ENCODE measurements around the gene DOK6. TPM values are rescaled to one million over a fixed set of nuclear protein-coding genes. Genes with fewer than 3 reads are reported as not detected.

The DOK6 gene
- total RNA-seq, 2 experiments from 2014 or later = not detected

DNA sequence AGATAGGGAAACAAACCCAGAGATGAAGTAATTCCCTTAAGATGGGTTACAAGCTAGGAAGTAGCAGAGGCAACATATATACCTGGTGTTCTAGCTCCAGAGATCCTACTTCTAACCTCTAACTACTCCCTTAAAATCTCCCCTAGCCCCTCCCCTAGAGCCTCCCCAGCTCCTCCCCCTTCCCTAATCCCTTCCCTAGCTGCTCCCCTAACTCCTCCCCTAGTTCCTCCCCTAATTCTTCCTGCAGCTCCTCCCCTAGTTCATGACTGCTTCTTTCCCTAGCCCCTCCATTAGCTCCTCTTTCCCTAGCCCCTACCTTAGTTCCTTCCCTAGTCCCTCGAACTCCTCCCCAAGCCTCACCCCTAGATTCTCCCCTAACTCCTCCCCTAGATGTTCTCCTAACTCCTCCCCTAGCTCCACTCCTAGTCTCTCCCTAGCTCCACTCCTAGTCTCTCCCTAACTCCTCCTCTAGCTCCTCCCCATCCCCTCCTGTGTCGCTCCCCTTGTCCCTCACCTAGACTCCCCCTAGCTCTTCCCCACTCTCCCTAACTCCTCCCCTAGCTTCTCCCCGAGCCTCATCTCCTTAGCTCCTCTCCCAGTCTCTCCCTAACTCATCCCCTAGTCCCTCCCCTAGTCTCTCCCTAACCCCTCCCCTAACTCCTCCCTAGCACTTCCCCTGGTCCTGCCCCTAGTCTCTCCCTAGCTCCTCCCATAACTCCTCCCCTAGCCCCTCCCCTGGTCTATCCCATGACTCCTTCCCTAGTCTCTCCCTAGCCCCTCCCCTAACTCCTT lies 438.1 kb downstream of the DOK6 start:
- H3K27ac Mint-ChIP-seq = no peak overlapping the region
- ChIA-PET POLR2A (interaction anchor here (0.6 to 1.3 kb wide), 3 partner anchors 9 to 118 kb away, joined by 3 to 4 read pairs (median 3); no protein-coding TSS in a partner anchor), CTCF (no interaction called here)
- peaks cover 44% of the 10 kb centered on the region for H3K36me3 Mint-ChIP-seq (ENCODE audit: low read depth)
- Histone ChIP-seq H3K9me3 (ENCODE audit: control insufficient read depth in 1 of 2, insufficient read depth in 1 of 2, low read length in 2 of 2) (no peaks in the 10 kb centered on the region), H3K36me3 (ENCODE audit: insufficient read depth, low read length) (peaks cover 2% of the 10 kb centered on the region), H3K4me1 (ENCODE audit: insufficient read depth, low read length) (no peaks in the 10 kb centered on the region), H3K4me3 (ENCODE audit: low read length) (no peak overlapping the region), H3K27ac (ENCODE audit: low read depth in 1 of 2, low read length in 2 of 2) (no peak overlapping the region), H3K27me3 (ENCODE audit: control insufficient read depth in 1 of 2, insufficient read depth in 2 of 2, low read length in 2 of 2) (no peaks in the 10 kb centered on the region)
- intact Hi-C loops (cut with DNase I, micrococcal nuclease) = no loop called here
- H3K4me3 Mint-ChIP-seq = no peak overlapping the region
- H3K9me3 Mint-ChIP-seq = no peaks in the 10 kb centered on the region
- no peaks in the 10 kb centered on the region for H3K4me1 Mint-ChIP-seq (ENCODE audit: low read depth)
- peak in 1 of 14 experiments; percentile 22 for DNase-seq
- no peak for ATAC-seq (ENCODE audit: poor library complexity)
- no peak for TF ChIP-seq CTCF (IDR thresholded peaks at IDR 0.05)
- H3K27me3 Mint-ChIP-seq = no peaks in the 10 kb centered on the region

GRCh38 chr18:69839497-69839896 lies 438.8 kb downstream of the DOK6 start:
- no peak for ATAC-seq (ENCODE audit: poor library complexity)
- no peak for DNase-seq
- Mint-ChIP-seq H3K27ac (no peak overlapping the region), H3K36me3 (ENCODE audit: low read depth) (peaks cover 39% of the 10 kb centered on the region), H3K4me1 (ENCODE audit: low read depth) (no peaks in the 10 kb centered on the region), H3K4me3 (no peak overlapping the region), H3K9me3 (no peaks in the 10 kb centered on the region), H3K27me3 (no peaks in the 10 kb centered on the region)
- TF ChIP-seq CTCF (IDR thresholded peaks at IDR 0.05) = no peak
- CTCF ChIA-PET = no interaction called here
- no peaks in the 10 kb centered on the region for H3K9me3 ChIP-seq (ENCODE audit: control insufficient read depth in 1 of 2, insufficient read depth in 1 of 2, low read length in 2 of 2)
- no peaks in the 10 kb centered on the region for H3K4me1 ChIP-seq (ENCODE audit: insufficient read depth, low read length)
- POLR2A ChIA-PET = no interaction called here
- H3K36me3 ChIP-seq (ENCODE audit: insufficient read depth, low read length) = peaks cover 2% of the 10 kb centered on the region
- no peaks in the 10 kb centered on the region for H3K27me3 ChIP-seq (ENCODE audit: control insufficient read depth in 1 of 2, insufficient read depth in 2 of 2, low read length in 2 of 2)
- intact Hi-C loops (cut with DNase I, micrococcal nuclease) = no loop called here
- H3K4me3 ChIP-seq (ENCODE audit: low read length) = no peak overlapping the region
- H3K27ac ChIP-seq (ENCODE audit: low read depth in 1 of 2, low read length in 2 of 2) = no peak overlapping the region

GRCh38 chr18:69840001-69840400 lies 439.3 kb downstream of the DOK6 start:
- Mint-ChIP-seq H3K4me3 (no peak overlapping the region), H3K9me3 (no peaks in the 10 kb centered on the region), H3K4me1 (ENCODE audit: low read depth) (no peaks in the 10 kb centered on the region), H3K27ac (no peak overlapping the region), H3K27me3 (no peaks in the 10 kb centered on the region), H3K36me3 (ENCODE audit: low read depth) (peaks cover 34% of the 10 kb centered on the region)
- Histone ChIP-seq H3K36me3 (ENCODE audit: insufficient read depth, low read length) (no peaks in the 10 kb centered on the region), H3K27ac (ENCODE audit: low read depth in 1 of 2, low read length in 2 of 2) (no peak overlapping the region), H3K4me1 (ENCODE audit: insufficient read depth, low read length) (no peaks in the 10 kb centered on the region), H3K4me3 (ENCODE audit: low read length) (no peak overlapping the region), H3K27me3 (ENCODE audit: control insufficient read depth in 1 of 2, insufficient read depth in 2 of 2, low read length in 2 of 2) (no peaks in the 10 kb centered on the region), H3K9me3 (ENCODE audit: control insufficient read depth in 1 of 2, insufficient read depth in 1 of 2, low read length in 2 of 2) (no peaks in the 10 kb centered on the region)
- ChIA-PET CTCF (no interaction called here), POLR2A (no interaction called here)
- intact Hi-C loops (cut with DNase I, micrococcal nuclease) = no loop called here
- DNase-seq (no peak), ATAC-seq (ENCODE audit: poor library complexity) (no peak)
- TF ChIP-seq CTCF (IDR thresholded peaks at IDR 0.05) = no peak

Measured in CD4-positive, alpha-beta T cell (primary cell).